NCI-H345 treated with DMSO at 0.1 percent for 48 hours (cell line): ENCODE measurements around the gene FAM184A.
"Not testable (repeated sequence)": the region's sequence is repeated elsewhere in the genome, so short reads cannot be mapped to it uniquely, and the experiment has no call there.

ENCODE experiments used
- DNase-seq: peaks from one replicate; lab custom pipeline; 2025; ENCODE audit not compliant: unreplicated experiment; lab: John Stamatoyannopoulos, UW

The FAM184A gene

GRCh38 chr6:119078376-119079282 lies at the start of gene FAM184A:
Gene FAM184A, minus strand, starts transcription at chr6:119078664. Its CDS starts 365 bp downstream, at chr6:119078299.
- DNase-seq, result peak; percentile 84

GRCh38 chr6:119127627-119128026 lies 49.2 kb upstream of the FAM184A start:
- no peak for DNase-seq

- no peak for DNase-seq
Observed at GRCh38 chr6:119126826-119127225, 48.4 kb upstream of the FAM184A start.

DNA sequence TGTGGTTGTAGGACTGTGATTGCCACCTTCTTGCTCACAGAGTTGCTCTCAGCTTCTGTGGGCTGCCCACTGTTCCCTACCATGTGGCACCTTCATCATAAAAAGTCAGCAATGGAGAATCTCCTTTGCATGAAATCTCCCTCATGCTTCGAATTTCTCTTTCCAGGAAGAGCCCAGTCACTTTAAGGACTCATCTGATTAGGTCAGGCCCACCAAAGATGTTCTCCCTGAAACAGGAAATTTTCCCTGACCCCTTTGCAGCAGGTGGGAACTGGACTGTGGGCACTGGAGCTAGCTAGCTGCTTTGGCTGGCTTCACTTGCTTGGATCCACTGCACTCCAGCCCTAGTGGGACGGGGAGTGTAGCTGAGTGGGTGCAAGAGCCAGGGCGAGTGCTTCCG lies 47.7 kb upstream of the FAM184A start:
- DNase-seq, result no peak

DNA sequence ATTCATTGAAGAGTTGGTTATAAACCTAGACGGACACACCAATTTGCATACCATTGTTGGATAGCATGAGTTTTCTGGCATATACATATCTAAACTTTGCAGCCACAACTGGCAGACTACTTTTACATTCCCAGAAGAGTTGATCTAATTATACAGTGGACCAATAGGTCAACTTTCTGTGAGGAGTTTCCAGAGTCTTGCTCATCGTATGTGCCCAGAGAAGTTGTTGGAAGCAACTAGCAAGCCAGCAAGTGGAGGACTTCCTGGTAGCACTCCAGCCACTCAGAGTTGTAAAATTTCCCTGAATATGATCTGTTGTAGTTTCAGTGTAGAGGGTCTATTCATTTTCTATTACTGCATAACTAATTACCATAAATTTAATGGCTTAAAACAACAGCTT lies 47.1 kb upstream of the FAM184A start:
- DNase-seq, result no peak

- no peak for DNase-seq
Observed at GRCh38 chr6:119124079-119124824, 45.8 kb upstream of the FAM184A start.

GRCh38 chr6:119122336-119122735 lies 43.9 kb upstream of the FAM184A start:
- DNase-seq, result no peak

- DNase-seq, result no peak
Observed at GRCh38 chr6:119121367-119121766, 42.9 kb upstream of the FAM184A start.

- DNase-seq, result no peak
Observed at GRCh38 chr6:119119989-119120388, 41.5 kb upstream of the FAM184A start.

GRCh38 chr6:119119062-119119461 lies 40.6 kb upstream of the FAM184A start:
- DNase-seq, result not testable (repeated sequence)

DNA sequence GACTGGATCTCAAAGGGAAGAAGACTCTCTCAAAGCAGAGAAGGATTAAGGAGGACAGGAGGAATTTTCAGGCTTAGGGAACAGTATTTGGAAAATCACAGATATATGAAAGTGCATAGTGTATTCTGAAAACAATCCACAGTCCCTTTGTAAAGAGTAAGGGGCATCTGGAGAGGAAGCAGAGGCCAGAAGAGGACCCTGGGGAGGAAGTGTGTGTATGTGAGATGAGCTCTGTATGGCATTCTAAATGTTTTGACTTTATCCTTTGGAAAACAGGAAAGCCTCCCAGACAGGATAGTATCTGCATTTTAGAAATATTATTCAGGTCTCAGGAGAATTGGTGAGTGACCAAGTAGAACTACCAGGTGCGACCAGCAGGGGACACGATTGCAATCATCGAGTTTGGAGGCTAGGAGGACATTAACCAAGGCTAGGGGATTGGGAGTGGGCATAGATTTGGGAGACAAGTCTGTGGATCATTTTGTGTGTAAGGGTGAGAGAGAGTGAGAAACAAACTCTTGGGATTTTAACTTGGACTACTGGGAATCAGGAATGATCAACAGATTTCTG lies 38.3 kb upstream of the FAM184A start:
- no peak for DNase-seq

DNA sequence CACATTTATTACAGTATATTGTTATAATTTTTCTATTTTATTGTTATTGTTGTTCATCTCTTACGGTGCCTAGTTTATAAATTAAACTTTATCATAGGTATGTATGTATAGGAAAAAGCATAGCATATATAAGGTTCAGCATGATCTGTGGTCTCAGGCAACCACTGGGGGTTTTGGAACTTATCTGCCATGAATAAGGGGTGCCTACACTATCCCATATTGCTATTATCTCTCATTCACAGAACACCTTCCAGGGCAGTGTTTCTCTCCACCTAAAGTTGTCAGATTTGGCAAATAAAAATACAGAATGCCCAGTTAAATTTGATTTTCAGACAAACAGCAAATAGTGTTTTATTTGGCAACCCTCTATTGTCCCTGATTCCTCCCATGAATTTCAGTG lies 35.5 kb upstream of the FAM184A start:
- no peak for DNase-seq

GRCh38 chr6:119112812-119113530 lies 34.5 kb upstream of the FAM184A start:
- DNase-seq, result no peak

DNA sequence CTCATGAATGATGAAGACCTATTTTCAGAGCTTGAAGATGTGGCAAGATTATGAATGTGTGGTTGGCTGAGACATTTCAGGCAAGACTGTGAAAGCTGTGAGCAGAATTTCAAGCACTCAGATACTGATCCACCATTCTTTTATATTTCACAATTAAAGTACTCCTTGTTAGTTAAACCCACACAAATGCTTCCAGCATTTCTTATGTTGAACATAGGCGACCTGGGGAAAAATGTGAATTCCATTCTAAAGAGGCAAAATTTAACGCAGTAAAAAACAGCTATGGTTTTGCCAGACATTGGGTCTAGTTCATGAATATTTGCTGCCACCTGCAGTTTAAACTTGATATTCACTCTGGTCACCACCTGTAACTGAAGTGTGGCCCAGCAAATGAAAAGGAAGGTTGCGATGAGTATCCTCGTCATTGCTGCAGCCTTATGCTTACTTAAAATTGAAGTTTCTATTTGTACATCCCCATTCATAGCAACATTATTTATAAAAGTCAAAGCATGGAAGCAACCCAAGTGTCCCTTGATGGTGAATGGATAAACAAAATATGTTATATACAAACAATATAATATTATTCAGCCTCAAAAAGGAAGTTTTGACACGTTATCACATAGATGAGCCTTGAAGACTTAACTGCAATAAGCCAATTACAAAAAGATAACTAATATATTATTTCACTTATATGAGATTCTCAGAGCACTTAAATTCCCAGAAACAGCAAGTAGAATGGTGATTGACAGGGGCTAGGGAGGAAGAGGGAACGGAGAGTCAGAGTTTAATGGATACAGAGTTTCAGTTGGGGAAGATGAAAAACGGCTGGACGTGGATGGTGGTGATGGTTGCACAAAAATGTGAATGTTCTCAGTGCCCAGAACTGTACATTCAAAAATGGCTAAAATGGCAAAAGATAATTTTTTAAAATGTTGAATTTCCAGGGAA lies 32.4 kb upstream of the FAM184A start:
- DNase-seq, result peak; percentile 57

GRCh38 chr6:119109654-119110325 lies 31.3 kb upstream of the FAM184A start:
- DNase-seq, result no peak

DNA sequence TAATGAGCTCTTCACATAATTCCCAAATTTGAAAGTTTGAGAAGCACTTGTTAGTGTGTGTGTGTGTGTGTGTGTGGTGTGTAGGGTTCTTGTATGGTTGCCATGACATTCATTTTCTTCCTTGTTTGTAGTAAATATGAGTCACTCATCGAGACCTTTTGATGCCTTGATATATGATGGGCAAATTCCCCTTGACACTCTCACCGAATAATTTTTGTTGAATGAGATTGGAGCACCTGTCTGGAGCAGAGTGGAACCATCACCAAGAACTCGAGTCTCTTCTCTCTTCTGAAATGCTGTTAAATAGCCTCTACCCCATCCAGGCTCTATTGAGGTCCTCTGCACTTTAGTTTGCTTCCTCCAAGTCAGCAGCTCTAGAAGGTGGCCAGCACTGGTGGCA lies 29.6 kb upstream of the FAM184A start:
- no peak for DNase-seq

GRCh38 chr6:119105282-119105681 lies 26.8 kb upstream of the FAM184A start:
- no peak for DNase-seq

DNA sequence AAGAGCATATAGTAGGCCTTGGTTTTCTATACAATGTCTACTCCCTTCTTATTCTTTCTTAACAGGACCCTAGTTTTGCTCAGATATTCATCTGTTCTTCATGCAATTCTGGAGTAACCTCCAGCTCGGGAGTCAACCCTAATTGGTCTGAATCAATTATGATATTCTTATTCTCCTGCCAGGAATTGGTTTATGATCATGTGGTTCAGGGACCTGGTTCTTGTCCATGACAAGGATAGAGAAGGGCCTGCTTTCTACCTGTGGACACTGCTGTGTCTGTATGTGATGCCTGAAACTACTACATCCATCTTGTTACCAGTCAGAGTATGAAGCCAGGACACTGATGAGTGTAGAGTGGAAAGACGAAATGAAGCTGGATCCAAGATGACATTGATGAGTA lies 24.4 kb upstream of the FAM184A start:
- no peak for DNase-seq

DNA sequence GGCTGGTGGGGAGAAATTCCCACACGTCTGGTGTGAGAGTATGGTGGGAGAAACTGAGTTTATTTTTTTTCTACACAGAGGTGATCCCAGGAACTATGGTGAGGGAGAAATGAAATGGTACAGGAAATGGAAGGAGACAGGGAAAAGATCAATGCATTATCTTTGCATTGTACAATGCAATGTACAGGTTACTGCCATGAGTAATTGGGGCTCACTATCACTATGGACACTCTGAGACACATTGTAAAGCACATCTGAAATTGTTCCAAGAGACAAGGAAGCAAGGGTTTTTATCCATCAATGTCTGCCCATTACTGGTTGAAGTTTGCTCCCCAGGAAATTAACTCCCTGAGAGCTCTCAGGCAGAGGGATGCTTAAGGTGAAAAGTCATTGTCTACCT lies 21.7 kb upstream of the FAM184A start:
- DNase-seq, result no peak
